ENCODE measurements around the gene SAP130.

SAP130 gene

DNA sequence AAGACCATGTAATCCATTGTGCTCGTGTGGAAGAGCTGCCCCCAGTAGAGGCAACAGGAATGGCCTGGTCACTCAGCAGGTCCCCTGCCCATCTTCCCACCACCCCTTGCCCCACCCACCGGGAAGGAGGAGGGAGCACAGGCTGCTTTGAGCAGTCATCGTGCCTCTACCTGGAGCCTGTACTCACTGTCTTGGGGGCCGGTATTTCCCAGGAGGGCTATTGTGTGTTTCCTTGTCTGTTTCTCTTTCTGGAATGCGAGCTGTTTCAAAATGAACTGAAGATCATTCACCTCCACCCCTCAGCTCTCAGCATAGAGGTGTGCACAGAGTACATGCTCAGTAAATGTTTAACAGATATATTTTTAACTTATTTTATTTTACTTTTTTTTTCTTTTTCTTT is 134.4 kb downstream of the SAP130 start:
- DNase-seq (ENCODE audit: low spot score) = no peak

DNA sequence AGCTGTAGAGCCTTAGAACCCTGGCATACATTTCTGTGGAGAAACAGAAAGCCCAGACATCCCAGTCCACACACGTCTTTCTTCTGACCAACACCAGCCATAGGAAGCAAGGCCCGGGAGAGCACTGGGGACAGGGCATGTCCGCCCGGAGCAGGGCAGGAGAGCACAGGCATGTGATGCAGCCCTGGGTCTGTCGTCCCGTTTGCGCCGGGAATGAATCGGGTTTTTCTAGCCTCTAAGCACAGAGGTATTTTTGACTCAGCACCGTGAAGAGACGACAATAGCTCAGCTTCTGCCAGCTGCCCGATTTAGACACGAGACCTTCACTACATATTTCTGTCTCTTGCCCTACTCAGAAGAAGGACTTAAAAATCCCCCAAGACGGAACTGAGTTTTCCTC is 134.8 kb downstream of the SAP130 start:
- no peak for DNase-seq (ENCODE audit: low spot score)

DNA sequence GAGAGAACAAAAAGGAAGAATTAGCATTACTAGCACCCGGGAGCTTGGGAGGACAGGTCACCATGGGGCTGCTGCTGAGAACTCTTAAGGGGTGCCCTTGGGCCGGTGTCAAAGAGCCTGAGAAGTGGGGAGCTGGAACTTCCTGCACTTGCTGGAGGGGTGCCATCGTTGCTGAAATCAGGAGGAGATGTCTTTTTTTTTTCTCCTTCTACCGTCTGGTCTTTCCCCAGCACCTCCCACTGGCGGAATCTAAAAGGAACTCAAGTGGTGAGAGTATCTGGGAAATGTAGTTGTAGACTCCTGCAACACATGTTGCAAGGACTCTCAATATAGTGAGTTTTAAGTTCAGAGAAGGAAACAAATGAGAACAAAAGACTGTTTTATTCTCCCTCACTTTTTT is 136.0 kb downstream of the SAP130 start:
- DNase-seq (ENCODE audit: low spot score) = no peak
